Effector memory CD8-positive, alpha-beta T cell (primary cell): Measurements from ENCODE around the gene CAMK4.

Experiments
- ATAC-seq: fragments of 150-1000 bp; cut with Tn5 transposase; replicated peaks from 2 replicates; pipeline ENCODE4 v1.10.0; 2021; ENCODE audit warnings: mild to moderate bottlenecking, moderate library complexity
- DNase-seq, 3 experiments: peaks; one replicate each; pipeline ENCODE4 v3.0.0; 2021
- H3K27ac Mint-ChIP-seq, 2 donors: one replicate each; pipeline ENCODE4 v1.8.0; 2022; ENCODE audit warnings: mild to moderate bottlenecking in 2 of 2, mixed read lengths in 2 of 2, moderate library complexity in 2 of 2
- H3K27me3 Mint-ChIP-seq, 2 donors: one replicate each; pipeline ENCODE4 v1.8.0; 2022; ENCODE audit warnings: mixed read lengths in 2 of 2
- H3K36me3 Mint-ChIP-seq: one replicate; pipeline ENCODE4 v1.8.0; 2022; ENCODE audit warnings: mild to moderate bottlenecking, moderate library complexity, mixed read lengths; ENCODE audit not compliant: insufficient read depth
- H3K4me1 Mint-ChIP-seq, 2 donors: one replicate each; pipeline ENCODE4 v1.8.0; 2022; ENCODE audit warnings: low read depth in 2 of 2, mixed read lengths in 2 of 2
- H3K4me3 Mint-ChIP-seq, 2 donors: one replicate each; pipeline ENCODE4 v1.8.0; 2022; ENCODE audit warnings: mild to moderate bottlenecking in 2 of 2, mixed read lengths in 2 of 2, moderate library complexity in 2 of 2
- H3K9me3 Mint-ChIP-seq, 2 donors: one replicate each; pipeline ENCODE4 v1.8.0; 2022; ENCODE audit warnings: mixed read lengths in 2 of 2

Gene CAMK4

DNA sequence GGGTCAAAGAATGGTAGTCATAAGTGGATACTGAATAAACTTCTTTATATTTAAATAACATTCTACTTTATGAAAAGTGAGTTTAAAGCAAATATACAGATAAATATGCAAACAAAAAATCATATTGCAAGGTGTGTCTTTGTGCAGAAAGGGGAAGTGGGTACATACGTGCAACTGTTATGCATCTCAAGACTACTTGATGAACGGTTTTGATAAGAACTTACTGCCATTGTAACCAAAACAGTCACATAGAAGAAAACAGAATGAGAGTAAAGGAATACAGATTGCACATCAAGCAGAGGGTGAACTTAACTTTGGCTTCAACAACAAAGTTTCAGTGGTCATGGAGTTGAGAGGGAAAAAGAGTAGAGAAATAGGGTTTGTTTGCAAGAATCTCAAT, 9.9 kb downstream of the CAMK4 start:
- Mint-ChIP-seq H3K27ac (peak overlapping the region; percentile 59 to 63), H3K36me3 (peaks cover 6% of the 10 kb centered on the region), H3K4me3 (peak overlapping the region; percentile 45 to 57), H3K9me3 (no peaks in the 10 kb centered on the region), H3K4me1 (peaks cover 61 to 82% of the 10 kb centered on the region in 2 donors), H3K27me3 (no peaks in the 10 kb centered on the region)
- peak; percentile 9 for ATAC-seq
- DNase-seq, result no peak

- no peaks in the 10 kb centered on the region for H3K36me3 Mint-ChIP-seq
- H3K4me1 Mint-ChIP-seq, result peaks cover 54 to 77% of the 10 kb centered on the region in 2 donors
- H3K4me3 Mint-ChIP-seq, result peak overlapping the region; percentile 56 to 57
- no peak for DNase-seq
- peak overlapping the region; percentile 63 to 88 for H3K27ac Mint-ChIP-seq
- no peaks in the 10 kb centered on the region for H3K27me3 Mint-ChIP-seq
- no peaks in the 10 kb centered on the region for H3K9me3 Mint-ChIP-seq
- ATAC-seq, result no peak
Observed at GRCh38 chr5:111235635-111236034, 11.5 kb downstream of the CAMK4 start.

GRCh38 chr5:111236348-111236747, 12.2 kb downstream of the CAMK4 start:
- no peaks in the 10 kb centered on the region for H3K9me3 Mint-ChIP-seq
- H3K36me3 Mint-ChIP-seq, result no peaks in the 10 kb centered on the region
- peak overlapping the region; percentile 62 to 69 for H3K4me3 Mint-ChIP-seq
- no peaks in the 10 kb centered on the region for H3K27me3 Mint-ChIP-seq
- no peak for ATAC-seq
- H3K4me1 Mint-ChIP-seq, result peaks cover 52 to 72% of the 10 kb centered on the region in 2 donors
- H3K27ac Mint-ChIP-seq, result peak overlapping the region; percentile 88 to 91
- no peak for DNase-seq

DNA sequence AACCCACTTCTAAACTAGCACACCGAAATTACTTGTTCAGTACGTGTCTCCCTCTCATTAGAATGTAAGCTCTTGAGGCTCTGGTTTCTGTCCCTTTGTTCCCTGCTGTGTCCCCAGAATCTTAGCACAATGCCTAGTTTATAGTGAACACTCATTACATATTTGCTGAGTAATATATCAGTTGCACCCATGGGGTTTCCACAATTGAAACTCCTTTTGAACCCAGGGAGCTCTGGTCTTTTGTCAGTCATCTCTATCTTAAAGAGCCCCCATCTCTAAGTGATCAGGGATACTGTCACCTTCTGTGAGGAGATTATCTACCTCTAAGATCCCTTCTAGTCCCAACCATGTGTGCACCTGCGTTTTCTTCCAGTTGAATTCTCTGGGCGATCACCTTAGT, 12.8 kb downstream of the CAMK4 start:
- Mint-ChIP-seq H3K4me1 (peaks cover 51 to 75% of the 10 kb centered on the region in 2 donors), H3K27me3 (no peaks in the 10 kb centered on the region), H3K4me3 (peak overlapping the region; percentile 62 to 69), H3K9me3 (no peaks in the 10 kb centered on the region), H3K36me3 (no peaks in the 10 kb centered on the region), H3K27ac (peak overlapping the region; percentile 88 to 91)
- ATAC-seq (no peak), DNase-seq (no peak)

DNA sequence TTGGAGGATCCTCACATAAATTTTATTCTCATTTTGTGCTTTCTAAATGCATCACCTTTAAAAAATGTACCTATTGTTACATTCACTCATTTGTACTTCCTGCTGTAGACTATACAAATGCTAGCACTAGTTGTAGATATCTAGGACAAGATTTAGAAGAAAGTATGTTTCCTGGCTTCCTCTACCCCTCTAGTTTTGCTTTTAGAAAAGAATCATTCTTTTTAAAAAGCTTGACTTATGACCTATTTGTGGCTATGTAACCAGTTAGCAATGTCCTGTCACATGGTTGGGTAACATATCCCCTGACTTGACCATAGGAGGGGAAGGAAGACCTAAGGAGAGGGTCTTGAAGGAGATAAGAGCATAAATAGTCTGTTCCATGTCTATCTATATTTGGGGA, 13.3 kb downstream of the CAMK4 start:
- Mint-ChIP-seq H3K4me1 (peaks cover 50 to 71% of the 10 kb centered on the region in 2 donors), H3K27ac (peak overlapping the region; percentile 88 to 91), H3K9me3 (no peaks in the 10 kb centered on the region), H3K4me3 (peak overlapping the region; percentile 62 to 69), H3K36me3 (no peaks in the 10 kb centered on the region), H3K27me3 (no peaks in the 10 kb centered on the region)
- DNase-seq, result no peak
- ATAC-seq, result peak; percentile 27

- Mint-ChIP-seq H3K27me3 (no peaks in the 10 kb centered on the region), H3K4me1 (peaks cover 50 to 62% of the 10 kb centered on the region in 2 donors), H3K9me3 (no peaks in the 10 kb centered on the region), H3K27ac (peak overlapping the region; percentile 80 to 91), H3K4me3 (peak overlapping the region; percentile 62 to 69), H3K36me3 (no peaks in the 10 kb centered on the region)
- ATAC-seq (peak; percentile 50), DNase-seq (no peak)
Observed at GRCh38 chr5:111238431-111239225, 14.4 kb downstream of the CAMK4 start.

DNA sequence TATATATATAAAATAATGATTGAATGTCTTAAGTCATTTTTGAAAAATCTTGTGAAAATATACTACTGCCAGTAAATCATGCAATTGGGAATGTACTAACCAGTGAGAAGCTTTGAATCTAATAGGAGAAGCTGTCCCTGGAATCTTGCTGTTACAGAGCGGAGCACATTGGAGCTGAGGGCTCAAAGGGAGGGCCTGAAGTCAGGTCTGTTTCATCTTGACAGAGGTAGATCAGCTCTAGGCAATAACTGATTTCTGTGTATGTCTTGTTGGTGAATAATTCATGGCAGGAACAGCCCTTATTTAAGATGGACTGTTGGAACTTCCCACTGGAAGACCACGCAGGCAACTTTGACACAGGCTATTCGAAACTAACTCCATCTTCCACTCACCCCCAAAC, 17.5 kb downstream of the CAMK4 start:
- peak overlapping the region in 1 of 2 donors; percentile 32 for H3K27ac Mint-ChIP-seq

GRCh38 chr5:111242606-111243005, 18.4 kb downstream of the CAMK4 start:
- no peaks in the 10 kb centered on the region for H3K36me3 Mint-ChIP-seq
- H3K27me3 Mint-ChIP-seq, result no peaks in the 10 kb centered on the region
- no peaks in the 10 kb centered on the region for H3K9me3 Mint-ChIP-seq
- DNase-seq (no peak), ATAC-seq (no peak)
- peak overlapping the region; percentile 32 to 68 for H3K27ac Mint-ChIP-seq
- H3K4me1 Mint-ChIP-seq, result peaks cover 27 to 37% of the 10 kb centered on the region in 2 donors
- no peak overlapping the region for H3K4me3 Mint-ChIP-seq

More for the DNA sequence above, 17.5 kb downstream of the CAMK4 start:
- no peak overlapping the region for H3K4me3 Mint-ChIP-seq
- no peaks in the 10 kb centered on the region for H3K9me3 Mint-ChIP-seq
- H3K27me3 Mint-ChIP-seq, result no peaks in the 10 kb centered on the region
- DNase-seq (no peak), ATAC-seq (no peak)
- H3K4me1 Mint-ChIP-seq, result peaks cover 36 to 45% of the 10 kb centered on the region in 2 donors
- H3K36me3 Mint-ChIP-seq, result no peaks in the 10 kb centered on the region

DNA sequence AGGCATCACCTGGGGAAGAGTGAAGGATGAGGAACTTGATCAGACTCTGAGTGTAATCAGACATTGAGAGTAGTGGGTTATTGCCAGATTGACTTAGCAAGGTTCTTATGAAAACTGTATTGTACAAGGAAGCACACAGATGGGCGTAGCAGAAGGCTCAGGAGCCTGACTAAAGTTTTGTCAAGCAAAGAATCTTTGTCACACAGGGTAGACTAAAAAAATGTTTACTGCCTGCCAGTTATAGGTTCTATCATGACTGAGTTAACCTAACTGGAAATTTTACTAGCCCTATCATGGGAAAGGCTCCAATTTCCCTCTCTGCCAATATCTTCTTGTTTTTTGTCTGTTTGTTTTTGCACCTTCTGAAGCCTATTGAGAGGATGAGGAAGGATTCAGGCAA, 19.1 kb downstream of the CAMK4 start:
- Mint-ChIP-seq H3K36me3 (peaks cover 5% of the 10 kb centered on the region), H3K27me3 (no peaks in the 10 kb centered on the region), H3K27ac (no peak overlapping the region), H3K4me1 (peaks cover 23 to 36% of the 10 kb centered on the region in 2 donors), H3K4me3 (no peak overlapping the region), H3K9me3 (no peaks in the 10 kb centered on the region)
- no peak for ATAC-seq
- no peak for DNase-seq

- no peaks in the 10 kb centered on the region for H3K27me3 Mint-ChIP-seq
- no peak for ATAC-seq
- H3K36me3 Mint-ChIP-seq, result peaks cover 11% of the 10 kb centered on the region
- peaks cover 24 to 37% of the 10 kb centered on the region in 2 donors for H3K4me1 Mint-ChIP-seq
- no peak overlapping the region for H3K4me3 Mint-ChIP-seq
- no peaks in the 10 kb centered on the region for H3K9me3 Mint-ChIP-seq
- H3K27ac Mint-ChIP-seq, result no peak overlapping the region
- no peak for DNase-seq
Observed at GRCh38 chr5:111245654-111246053, 21.5 kb downstream of the CAMK4 start.

DNA sequence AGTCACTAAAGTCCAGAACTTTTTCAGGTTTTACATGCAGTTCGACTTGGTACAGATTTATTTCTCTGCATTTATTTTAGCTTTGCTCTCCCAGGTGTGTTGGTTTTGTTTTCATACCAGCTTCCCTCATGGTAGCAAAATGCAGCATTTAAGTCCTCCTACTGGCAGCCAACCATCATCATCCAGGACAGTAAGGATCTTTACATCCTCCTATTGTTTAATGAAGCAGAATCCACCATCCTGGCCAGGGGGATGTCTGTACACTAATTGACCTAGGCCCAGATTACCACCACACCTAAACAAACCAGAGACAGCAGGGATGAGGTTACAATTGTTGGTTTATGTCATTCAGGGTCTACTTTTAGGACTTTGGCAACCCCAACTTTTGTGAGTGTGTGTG, 22.3 kb downstream of the CAMK4 start:
- Mint-ChIP-seq H3K27ac (peak overlapping the region; percentile 2 to 78), H3K27me3 (no peaks in the 10 kb centered on the region), H3K9me3 (no peaks in the 10 kb centered on the region), H3K4me1 (peaks cover 22 to 38% of the 10 kb centered on the region in 2 donors), H3K4me3 (no peak overlapping the region), H3K36me3 (peaks cover 11% of the 10 kb centered on the region)
- no peak for ATAC-seq
- no peak for DNase-seq

DNA sequence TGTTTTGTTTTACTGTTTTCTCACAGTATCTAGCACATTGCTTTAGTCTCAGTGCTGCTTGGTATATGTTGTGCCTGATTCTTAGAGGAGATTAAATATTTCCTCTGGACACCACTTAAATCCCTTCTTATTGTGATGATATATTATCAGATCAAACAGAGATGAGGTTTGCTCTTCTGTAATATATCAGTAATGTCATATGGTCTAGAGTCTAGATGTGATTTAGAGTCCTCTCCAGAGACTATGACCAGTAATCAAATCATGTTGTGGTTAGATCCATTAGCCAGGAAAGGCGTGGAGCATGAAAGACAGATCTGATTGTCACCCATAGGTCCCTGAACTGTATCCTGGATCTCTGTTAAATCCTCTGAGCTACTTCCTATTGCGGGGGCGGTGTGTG, 24.4 kb downstream of the CAMK4 start:
- peaks cover 27 to 50% of the 10 kb centered on the region in 2 donors for H3K4me1 Mint-ChIP-seq
- peaks cover 14% of the 10 kb centered on the region for H3K36me3 Mint-ChIP-seq
- H3K27ac Mint-ChIP-seq, result peak overlapping the region in 1 of 2 donors; percentile 68
- DNase-seq, result no peak
- H3K27me3 Mint-ChIP-seq, result no peaks in the 10 kb centered on the region
- no peaks in the 10 kb centered on the region for H3K9me3 Mint-ChIP-seq
- no peak overlapping the region for H3K4me3 Mint-ChIP-seq
- ATAC-seq, result no peak

GRCh38 chr5:111251921-111252320, 27.7 kb downstream of the CAMK4 start:
- Mint-ChIP-seq H3K27ac (peak overlapping the region; percentile 9 to 75), H3K9me3 (no peaks in the 10 kb centered on the region), H3K4me3 (peak overlapping the region in 1 of 2 donors; percentile 13), H3K4me1 (peaks cover 38 to 62% of the 10 kb centered on the region in 2 donors), H3K27me3 (no peaks in the 10 kb centered on the region), H3K36me3 (peaks cover 16% of the 10 kb centered on the region)
- DNase-seq (no peak), ATAC-seq (no peak)
